Activated CD4-positive, alpha-beta T cell treated with anti-CD3 and anti-CD28 coated beads for 1 hour (primary cell): ENCODE measurements around the gene UBE3C.

ENCODE experiments used
- DNase-seq: peaks from one replicate; pipeline ENCODE4 v3.0.0-alpha.2; 2020

The UBE3C gene

DNA sequence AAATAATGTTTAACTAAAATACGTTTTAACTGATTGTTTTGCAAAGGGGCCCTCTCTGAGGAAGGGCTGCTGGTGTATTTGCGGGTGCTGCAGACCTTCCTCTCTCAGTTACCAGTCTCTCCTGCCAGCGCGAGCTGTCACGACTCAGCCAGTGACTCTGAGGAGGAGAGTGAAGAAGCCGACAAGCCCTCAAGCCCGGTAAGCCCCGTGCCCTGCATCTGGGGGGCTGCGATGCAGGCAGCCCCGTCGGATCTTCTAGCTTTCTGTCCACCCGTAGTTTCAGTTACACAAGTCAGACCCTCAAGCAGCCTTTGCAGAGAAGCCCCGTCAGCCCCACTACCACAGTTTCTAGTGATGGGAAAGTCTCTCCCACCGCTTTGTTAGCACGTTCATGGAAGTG lies 45.1 kb downstream of the UBE3C start:
- DNase-seq, result no peak

DNA sequence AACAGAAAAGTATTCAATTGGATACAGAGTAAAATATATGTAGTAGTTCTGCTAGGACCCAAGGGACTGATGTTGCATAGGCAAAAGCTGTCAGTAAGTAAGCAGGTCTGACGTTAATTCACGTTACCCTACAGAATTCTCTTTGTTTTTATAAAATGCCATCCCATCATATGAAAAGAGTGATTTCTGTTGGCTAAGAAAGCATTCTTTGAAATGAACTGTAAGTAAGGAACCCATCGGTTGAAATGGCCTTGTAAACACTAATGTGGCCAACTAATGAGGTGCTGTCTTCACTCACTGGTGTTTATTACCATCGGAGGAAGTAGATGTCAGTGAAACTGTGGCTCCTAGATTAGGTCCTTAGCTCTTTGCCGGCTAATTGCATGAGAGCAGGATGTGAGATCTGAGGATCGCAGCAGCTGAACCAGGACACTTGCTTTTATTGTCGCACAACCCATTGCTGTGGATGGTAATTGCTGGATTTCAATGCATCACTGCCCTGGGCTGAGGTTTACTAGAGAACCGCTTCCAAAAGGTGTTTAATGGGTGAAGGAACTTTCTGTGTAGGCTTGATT lies 49.5 kb downstream of the UBE3C start:
- DNase-seq, result no peak

DNA sequence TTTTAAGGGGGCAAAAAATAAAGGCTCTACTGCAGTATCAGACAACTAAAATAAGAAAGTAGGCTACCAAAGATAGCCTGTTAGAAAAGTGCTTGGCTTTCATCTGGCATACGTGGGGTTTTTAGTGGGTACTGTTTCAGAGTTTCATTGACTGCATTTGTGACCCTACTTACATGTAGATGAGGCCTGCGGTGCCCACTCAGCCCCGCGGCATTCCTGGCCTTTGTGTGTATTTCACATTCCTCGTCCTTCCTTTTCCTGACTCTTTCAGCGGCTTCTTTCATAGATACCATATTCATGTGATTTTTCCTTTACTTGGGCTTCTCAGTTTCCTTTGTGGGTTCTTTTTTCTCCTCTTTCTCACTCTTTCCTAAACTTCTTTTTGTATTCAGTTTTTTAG lies 50.7 kb downstream of the UBE3C start:
- DNase-seq, result no peak

DNA sequence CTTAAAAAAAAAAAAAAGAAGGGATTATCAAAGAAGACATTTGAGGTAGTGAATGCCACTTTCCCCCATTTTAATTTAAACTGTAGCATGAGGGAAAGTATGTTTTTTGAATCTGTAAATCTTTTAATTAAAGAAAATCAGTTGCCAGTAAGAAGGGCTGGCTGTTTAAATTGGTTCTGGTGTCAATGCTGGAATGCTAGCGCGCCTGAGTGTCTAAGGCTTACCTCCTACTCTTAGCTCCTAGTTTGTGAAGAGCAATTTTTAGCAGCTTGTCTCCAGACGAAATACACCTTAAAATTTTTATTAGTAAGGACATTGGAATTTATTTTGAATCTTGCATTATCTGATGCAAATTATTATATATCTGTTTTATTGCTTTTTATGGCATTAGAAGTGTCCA lies 54.1 kb downstream of the UBE3C start:
- no peak for DNase-seq

DNA sequence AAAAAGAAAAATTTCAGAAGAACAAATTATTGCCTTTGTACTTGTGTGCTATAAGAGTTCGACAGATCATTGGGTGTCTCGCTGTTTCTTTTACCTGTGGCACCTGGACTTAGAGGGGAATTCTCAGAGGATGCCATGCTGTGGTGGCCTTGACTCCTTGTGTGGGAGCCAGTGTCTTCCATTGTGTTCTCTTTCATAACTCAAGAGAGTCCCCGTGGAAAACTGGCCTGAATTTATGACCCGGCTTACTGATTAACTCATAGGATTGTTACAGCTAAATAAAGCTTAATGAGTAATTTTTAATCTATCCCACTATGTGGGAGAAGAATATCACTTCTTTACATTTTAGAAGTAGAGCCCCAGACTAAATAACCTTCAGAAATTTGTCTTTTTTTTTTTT lies 54.5 kb downstream of the UBE3C start:
- DNase-seq, result no peak

DNA sequence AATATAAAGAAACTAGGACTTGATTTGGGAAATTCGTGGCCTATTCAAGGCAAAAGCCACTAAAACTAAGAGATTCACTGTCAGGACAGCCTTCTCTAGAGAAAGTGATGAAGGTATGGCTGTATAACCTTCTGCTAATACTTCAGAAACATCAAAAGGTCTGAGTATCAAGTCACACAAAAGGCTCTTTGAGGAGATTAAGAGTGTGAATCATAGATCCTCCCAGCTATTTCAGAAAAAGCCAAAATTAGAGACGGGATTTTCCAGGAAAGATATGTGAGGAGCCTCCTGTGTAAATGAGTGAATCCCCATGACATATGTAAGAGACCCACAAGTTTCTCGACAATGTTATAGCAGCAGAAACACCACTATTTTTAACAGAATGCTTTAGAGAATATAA lies 56.2 kb downstream of the UBE3C start:
- no peak for DNase-seq

DNA sequence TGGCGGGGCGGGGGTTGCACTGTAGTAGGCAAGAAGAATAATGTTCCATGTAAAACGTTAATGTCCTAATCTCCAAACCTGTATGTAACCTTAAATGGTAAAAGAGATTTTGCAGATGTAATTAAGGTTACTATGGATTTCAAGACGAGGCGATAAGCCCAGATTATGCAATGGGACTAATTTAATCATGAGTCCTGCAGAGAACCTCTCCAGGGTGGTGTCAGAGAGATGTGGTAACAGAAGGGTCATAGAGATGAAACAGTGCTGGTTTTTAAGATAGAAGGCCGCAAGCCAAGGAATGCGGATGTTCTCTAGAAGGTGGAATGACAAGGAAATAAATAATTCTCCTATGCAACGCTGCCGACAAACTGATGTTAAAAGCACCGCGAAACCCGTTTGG lies 57.1 kb downstream of the UBE3C start:
- DNase-seq, result no peak

DNA sequence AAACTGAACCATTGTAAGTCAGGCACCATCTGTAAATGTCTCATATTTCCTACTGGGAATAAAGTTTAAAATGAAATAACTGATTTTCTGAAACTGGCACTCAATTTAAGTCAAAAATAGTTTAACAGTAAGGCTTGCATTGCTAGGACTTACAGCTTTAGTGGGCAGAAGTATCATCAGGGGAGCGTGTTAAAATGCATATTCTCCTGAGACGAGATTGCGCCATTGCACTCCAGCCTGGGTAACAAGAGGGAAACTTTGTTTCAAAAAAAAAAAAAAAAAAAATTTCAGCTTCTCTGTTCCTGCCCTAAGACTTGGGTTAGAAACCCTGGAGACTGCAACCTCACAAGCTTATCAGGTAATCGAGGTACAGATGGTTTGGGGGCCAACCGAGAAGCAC lies 65.4 kb downstream of the UBE3C start:
- DNase-seq, result no peak

DNA sequence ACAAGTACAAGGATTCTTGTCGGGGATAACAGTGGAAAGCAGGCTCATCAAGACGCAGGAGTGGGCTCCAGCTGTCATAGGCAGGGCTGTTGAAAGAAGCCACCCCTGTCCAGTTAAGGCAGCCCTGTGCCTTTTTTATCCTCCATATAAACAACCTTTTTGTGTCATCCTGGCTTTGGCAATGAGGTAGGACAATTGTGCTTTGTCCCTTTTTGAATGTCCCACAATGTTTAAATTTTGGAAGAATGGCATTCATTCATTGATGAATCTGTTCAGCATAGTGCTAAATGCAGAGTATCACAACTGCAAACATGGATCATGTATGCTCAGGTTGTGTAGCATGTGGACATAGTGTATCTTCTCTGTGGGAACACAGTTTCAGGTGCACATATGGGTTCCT lies 66.7 kb downstream of the UBE3C start:
- no peak for DNase-seq

DNA sequence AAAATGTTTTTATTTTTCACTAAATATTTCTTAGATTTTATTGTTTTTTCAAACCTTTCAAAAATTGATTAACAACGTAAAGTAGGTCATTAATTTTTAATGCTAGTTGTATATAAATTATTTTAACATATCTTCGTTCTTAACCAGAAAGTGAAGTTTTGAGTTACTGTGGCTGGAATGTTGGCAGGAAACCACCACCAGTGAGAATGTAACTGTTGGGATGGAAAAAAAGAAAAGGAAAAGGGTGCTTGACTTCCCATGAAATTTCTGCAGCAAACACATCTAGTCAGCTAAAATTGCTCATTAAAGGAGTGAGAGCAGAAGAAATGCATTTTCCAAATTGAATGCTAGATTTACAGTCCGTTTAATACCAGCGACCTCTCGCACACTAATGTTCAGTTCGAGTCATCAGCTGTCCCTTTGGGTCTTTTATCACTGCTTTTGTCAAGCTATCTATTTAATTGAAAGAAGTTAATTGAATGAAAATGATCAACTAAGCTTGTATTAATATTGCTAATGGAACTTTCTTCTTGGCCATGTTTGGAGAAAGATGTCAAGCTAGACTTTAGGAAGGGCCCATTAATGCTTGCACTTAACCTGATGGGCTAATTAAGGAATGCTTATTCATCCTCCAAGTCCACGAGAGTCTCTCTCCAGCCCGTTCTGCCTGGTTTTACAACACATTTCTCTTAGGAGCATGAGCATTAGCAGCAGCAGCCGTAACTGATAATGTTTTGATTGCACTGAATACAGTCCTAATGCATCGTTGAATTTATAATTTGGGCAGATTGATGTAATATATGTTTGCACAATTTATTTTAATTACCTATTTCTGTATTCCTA lies 70.1 kb downstream of the UBE3C start:
- no peak for DNase-seq

DNA sequence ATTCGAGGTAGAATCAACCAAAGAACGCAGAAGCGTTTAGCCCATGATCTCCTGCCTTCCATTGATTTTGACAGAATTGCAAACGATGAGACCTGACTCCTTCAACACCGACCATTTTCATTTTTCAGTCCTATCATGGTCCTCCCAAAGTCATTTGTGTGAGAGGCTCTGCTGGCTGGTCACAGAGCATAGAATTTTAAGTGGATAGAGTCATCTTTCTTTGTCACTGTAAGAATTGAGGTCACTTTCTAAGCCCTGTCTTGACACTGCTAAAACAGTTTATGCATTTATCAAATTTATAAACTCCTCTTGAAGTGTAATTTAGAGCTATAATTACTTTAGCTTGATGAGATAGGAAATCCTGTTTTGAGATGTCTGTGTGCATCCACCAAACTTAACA lies 72.0 kb downstream of the UBE3C start:
- no peak for DNase-seq

DNA sequence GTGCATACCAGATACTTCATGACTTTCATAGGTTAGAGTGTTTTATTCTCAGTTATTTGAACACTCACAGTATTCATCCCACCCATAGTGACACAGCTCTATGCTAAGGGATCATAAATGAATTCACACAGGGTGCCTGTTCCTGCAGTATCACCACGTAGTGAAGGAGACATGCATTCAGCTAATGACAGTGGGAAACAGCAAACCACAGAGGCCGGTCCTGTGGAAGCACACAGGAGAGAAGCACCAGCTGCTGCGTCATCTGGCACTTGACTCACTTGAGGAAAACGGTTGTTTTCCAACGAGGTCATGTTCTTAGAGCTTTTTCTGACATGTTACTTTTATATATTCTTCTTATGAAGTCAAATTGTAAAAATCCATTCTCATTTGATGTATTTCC lies 73.0 kb downstream of the UBE3C start:
- no peak for DNase-seq

DNA sequence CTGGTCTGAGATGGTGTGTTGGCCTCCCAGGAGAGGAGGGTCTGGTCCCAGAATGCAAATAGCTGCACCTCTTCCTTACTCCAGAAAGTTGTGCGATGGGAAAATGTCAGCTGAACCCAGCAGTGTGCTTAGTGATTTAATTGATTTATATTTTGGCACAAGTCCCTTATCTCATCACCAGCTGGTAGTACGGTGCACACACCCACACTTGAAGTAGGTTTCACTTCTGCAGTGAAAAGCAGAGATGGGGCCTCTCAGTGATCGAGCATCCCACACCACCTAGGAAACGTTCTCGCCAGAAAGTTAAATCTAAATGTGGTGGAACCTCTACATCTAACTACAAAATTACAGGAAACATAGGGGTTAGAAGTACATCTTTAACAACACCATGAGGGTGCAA lies 80.4 kb downstream of the UBE3C start:
- DNase-seq, result no peak

DNA sequence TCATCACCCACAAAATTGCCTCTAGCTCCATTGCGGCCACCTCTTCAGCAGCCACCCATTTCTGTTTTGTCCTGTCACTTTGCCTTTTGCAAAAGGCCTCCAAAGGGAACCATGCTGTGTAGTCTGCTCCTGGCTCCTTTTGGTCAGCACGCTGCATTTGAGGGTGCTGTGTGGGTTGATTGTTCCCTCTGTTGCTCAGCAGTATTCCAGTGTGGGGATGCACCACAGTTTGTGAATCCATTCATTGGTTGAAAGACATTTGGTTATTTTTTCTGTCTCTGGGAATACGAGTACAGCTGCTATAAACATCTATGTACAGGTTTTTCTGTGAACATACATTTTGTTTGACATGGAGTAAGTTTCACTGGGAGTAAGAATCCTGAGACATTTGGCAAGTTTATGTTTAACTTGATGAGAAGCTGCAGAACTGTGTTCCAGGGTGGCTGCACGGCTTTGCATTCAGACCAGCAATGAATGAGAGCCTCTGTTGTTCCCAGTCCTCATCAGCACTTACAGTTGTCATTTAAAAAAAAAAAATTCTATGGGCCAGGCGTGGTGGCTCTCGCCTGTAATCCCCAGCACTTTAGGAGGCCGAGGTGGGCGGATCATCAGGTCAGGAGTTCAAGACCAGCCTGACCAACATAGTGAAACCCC lies 82.3 kb downstream of the UBE3C start:
- no peak for DNase-seq

DNA sequence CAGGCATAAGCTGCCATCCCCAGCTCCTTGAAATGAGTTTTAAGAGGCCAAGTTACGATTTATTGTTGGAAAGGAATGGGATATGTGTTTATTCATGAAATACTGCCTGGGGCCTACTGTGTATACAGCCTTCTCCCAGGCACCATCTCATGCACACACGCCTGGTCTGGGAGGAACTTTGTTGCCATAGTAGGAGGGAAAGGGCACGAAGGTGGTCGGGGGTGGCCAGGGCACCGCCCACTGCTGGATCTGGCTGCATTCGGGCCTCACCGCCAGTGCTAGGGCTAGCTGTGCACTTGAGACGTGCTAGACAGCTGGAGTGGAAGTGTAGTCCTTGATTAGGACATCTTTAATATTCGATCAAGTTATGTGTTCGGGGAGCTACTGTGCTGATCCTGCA lies 84.0 kb downstream of the UBE3C start:
- DNase-seq, result no peak

DNA sequence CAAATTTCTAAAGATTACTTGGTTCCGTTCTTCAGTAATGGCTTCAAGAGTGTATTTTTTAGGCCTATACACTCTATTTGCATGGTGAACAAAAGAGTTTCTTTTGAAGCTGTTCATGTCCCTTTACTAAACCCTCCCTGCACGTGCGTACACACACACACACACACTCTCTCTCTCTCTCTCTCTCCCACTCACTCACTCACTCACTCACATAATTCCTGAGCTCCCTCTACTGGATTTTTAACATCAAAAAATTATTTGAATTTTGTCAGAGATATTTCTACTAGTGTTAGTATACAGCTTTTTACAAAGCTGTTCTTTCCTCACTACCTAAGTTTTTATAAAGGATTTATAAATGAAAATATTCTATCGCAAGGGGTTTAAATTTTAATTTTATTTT lies 85.9 kb downstream of the UBE3C start:
- DNase-seq, result no peak

DNA sequence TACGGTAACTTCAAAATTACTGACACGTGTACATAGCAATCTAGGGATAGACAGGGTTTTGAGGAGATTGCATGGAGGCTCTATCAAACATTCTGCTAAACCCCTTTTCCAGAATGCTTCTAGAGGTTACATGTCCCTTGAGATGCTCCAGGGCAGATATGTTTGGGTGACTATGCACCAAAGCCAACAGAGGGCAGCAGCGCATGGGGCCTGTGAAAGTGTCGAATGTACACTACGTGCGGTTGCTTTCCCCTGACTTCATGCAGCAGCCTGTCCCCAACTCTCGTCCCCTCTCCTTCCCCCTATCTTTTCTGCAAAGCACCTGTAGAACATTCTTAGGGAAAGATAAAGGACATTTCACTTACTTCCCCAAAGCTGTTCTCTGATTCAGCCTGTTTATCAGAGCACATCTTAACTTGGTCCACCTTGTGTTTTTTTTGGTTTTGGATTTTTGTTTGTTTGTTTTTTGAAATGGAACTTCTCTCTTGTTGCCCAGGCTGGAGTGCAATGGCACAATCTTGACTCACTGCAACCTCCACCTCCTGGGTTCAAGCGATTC lies 90.2 kb downstream of the UBE3C start:
- DNase-seq, result peak; percentile 13

DNA sequence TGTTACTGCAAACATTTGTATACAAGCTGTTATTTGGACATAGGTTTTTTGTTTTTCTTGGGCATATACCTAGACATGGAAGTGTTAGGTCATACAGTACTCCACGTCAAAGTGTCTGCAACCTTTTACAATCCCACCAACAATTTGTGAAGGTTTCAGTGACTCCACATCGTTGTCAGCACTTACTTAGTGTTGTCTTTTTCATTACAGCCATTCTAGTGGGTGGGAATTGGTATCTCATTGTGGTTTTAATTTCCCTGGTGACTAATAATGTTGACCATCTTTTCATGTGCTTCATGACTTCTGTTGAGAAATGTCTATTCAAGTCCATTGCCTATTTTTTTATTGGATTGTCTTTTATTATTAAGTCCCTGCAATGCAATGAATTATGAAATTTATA lies 95.0 kb downstream of the UBE3C start:
- no peak for DNase-seq

DNA sequence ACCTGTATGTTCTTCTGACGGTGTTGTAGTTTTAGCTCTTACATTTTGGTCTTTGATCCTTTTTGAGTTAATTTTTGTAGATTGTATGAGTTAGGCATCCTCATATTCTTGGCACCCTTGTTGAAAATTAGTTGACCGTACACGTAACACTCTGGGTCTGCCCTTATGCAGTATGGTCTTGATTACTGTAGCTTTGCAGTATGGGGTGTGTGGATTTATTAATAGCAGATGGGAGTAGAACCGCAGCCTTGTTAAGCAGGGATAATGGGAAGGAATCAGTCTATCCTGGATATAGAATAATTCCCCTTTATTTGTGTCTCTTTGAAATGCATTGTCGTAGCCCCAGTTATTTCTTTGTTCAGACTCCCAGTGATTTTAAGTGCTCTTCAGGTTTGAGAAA lies 95.5 kb downstream of the UBE3C start:
- DNase-seq, result no peak

DNA sequence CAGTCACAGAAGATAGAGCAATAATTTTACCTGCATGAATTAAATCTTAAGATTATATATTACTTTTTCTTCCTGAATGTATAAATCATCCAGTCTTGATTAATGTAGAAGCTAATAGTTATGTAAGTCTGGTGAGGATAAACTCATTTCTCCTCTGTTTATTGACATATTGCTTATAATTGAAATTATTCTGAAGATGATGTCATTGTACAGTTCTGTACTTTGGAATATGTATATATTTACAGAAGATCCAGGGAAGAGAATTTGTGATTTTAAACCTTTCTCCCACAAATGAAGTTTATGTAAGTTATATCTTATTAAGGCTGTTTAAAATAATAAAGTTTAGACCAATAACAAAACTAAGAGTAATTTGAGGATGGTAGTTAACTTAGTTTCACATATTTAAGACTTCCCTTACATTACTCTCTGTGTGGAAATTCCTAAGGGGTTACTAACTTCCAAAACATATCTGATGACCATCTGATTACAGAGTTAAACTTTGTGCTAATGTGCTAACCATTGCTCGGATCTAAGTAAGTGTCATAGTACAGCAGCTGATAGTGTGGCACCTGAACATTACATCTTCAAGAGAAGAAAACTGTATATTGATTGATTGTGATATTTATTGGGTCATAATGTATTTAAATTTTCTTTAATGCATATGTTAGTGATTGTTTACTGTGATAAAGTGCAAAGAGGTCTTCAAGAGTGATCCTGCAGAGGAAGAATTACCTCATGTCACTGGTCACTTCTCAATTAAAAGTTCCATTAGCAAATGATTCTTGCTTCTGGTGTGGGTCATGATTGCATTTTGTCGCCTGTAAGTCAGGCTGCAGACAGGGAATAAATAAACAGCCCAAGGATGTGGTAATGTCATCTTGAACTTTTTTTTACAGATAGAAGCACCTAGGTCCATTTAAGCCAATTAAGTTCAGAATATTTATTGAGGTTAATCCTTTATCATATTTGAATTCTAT lies 96.9 kb downstream of the UBE3C start:
- DNase-seq, result no peak

DNA sequence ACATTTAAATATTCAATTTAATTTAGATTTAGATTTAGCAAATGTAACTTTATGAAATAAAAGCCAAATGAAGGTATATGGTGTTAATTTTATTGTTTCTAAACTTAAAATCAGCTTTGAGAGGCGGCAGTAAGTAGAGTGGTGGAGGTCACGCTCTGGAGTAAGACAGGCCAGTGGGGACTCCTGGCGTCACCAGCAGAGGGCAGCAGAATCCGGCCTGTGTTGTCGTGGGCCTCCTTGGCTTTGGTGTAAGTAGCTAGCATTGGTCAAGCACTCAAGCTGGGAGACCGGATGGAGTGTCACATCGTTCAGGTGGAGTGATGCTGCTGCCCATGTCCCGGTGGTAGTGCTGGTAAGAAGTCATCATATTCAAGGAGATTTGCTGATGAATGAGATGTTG lies 99.4 kb downstream of the UBE3C start:
- DNase-seq, result no peak

DNA sequence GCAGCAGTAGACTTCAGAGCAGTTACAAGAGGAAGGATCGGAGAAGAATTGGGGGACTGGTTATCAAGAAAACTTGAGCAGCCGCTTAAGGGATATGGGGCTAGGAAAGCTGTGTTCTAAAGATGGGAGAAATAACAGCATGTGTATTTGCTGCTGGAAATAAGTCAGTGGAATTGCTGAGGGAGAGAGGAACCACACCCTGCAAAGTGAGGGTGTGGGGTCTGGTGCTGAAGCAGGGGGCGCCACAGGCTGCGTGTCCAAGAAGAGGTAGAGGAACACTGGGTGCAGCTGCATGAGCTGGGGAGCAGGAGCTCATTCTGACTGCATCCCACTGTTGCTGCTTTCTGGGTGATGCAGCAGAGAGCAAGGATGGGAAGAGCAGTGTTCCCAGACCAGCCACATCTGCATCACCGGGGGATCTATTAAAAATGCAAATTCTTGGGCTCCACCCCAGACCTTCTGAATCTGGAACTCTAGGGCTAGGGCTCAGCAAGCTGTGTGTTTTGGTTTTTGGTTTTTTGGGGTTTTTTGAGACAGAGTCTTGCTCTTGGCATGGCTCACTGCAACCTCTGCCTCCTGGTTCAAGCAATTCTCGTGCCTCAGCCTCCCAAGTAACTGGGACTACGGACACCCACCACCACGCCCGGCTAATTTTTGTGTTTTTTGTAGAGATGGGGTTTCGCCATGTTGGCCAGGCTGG lies 101.0 kb downstream of the UBE3C start:
- no peak for DNase-seq
